ENCODE measurements around the gene CCK.
"Not testable (repeated sequence)": the region's sequence is repeated elsewhere in the genome, so short reads cannot be mapped to it uniquely, and the experiment has no call there.

The CCK gene

GRCh38 chr3:42266085-42266484 lies at the start of gene CCK:
TSS of gene CCK (minus strand) at chr3:42266185. CDS start at chr3:42263630, 2,555 bp downstream.
- no peak for DNase-seq

- DNase-seq = no peak
These were observed 48.4 kb upstream of the CCK start for GRCh38 chr3:42314411-42314810.

- DNase-seq = no peak
These were observed 42.7 kb upstream of the CCK start for GRCh38 chr3:42308651-42309050.

GRCh38 chr3:42306499-42306898 lies 40.5 kb upstream of the CCK start:
- DNase-seq = no peak

- no peak for DNase-seq
These were observed 37.1 kb upstream of the CCK start for GRCh38 chr3:42302924-42303634.

GRCh38 chr3:42301446-42302175 lies 35.6 kb upstream of the CCK start:
- DNase-seq = no peak

- DNase-seq = no peak
These were observed 34.8 kb upstream of the CCK start for GRCh38 chr3:42300778-42301177.

GRCh38 chr3:42300013-42300412 lies 34.0 kb upstream of the CCK start:
- no peak for DNase-seq

GRCh38 chr3:42298259-42298658 lies 32.3 kb upstream of the CCK start:
- no peak for DNase-seq

GRCh38 chr3:42292009-42292408 lies 26.0 kb upstream of the CCK start:
- no peak for DNase-seq

GRCh38 chr3:42290966-42291714 lies 25.2 kb upstream of the CCK start:
- DNase-seq = no peak

GRCh38 chr3:42289026-42289425 lies 23.0 kb upstream of the CCK start:
- no peak for DNase-seq

- DNase-seq = no peak
These were observed 22.4 kb upstream of the CCK start for GRCh38 chr3:42288385-42288784.

GRCh38 chr3:42287423-42287822 lies 21.4 kb upstream of the CCK start:
- not testable (repeated sequence) for DNase-seq

GRCh38 chr3:42277676-42278075 lies 11.7 kb upstream of the CCK start:
- no peak for DNase-seq

- no peak for DNase-seq
These were observed 10.5 kb upstream of the CCK start for GRCh38 chr3:42276141-42277132.

GRCh38 chr3:42275217-42275616 lies 9.2 kb upstream of the CCK start:
- DNase-seq = no peak

- no peak for DNase-seq
These were observed 8.3 kb upstream of the CCK start for GRCh38 chr3:42274266-42274665.

GRCh38 chr3:42273361-42273760 lies 7.4 kb upstream of the CCK start:
- DNase-seq = no peak

- DNase-seq = no peak
These were observed 5.8 kb upstream of the CCK start for GRCh38 chr3:42271786-42272185.

- no peak for DNase-seq
These were observed 4.6 kb upstream of the CCK start for GRCh38 chr3:42270561-42270960.

GRCh38 chr3:42269647-42270046 lies 3.7 kb upstream of the CCK start:
- no peak for DNase-seq

- DNase-seq = no peak
These were observed 1.9 kb upstream of the CCK start for GRCh38 chr3:42267878-42268277.

All from activated CD8-positive, alpha-beta memory T cell treated with anti-CD3 and anti-CD28 coated beads for 24 hours (primary cell).